Measurements from ENCODE around the gene MYCT1. TPM values are rescaled to one million over a fixed set of nuclear protein-coding genes. Genes with fewer than 3 reads are reported as not detected.

MYCT1 gene
- total RNA-seq, 2 experiments from 2014 or later: not detected

GRCh38 chr6:152745509-152746171 lies 47.9 kb downstream of the MYCT1 start:
- no peak for ATAC-seq (ENCODE audit: poor library complexity)
- H3K4me3 Mint-ChIP-seq: no peak overlapping the region
- H3K9me3 Mint-ChIP-seq: no peaks in the 10 kb centered on the region
- H3K4me1 ChIP-seq (ENCODE audit: insufficient read depth, low read length): no peaks in the 10 kb centered on the region
- no peak overlapping the region for H3K27ac ChIP-seq (ENCODE audit: low read depth in 1 of 2, low read length in 2 of 2)
- no peak for DNase-seq
- no peaks in the 10 kb centered on the region for H3K27me3 ChIP-seq (ENCODE audit: control insufficient read depth in 1 of 2, insufficient read depth in 2 of 2, low read length in 2 of 2)
- H3K36me3 Mint-ChIP-seq (ENCODE audit: low read depth): no peaks in the 10 kb centered on the region
- peaks cover 6% of the 10 kb centered on the region for H3K27me3 Mint-ChIP-seq
- no peak for TF ChIP-seq CTCF (IDR thresholded peaks at IDR 0.05)
- no peaks in the 10 kb centered on the region for H3K36me3 ChIP-seq (ENCODE audit: insufficient read depth, low read length)
- ChIA-PET POLR2A (no interaction called here), CTCF (no interaction called here)
- intact Hi-C loops (cut with DNase I, micrococcal nuclease): no loop called here
- H3K27ac Mint-ChIP-seq: no peak overlapping the region
- H3K4me3 ChIP-seq (ENCODE audit: low read length): no peak overlapping the region
- H3K4me1 Mint-ChIP-seq (ENCODE audit: low read depth): no peaks in the 10 kb centered on the region
- no peaks in the 10 kb centered on the region for H3K9me3 ChIP-seq (ENCODE audit: control insufficient read depth in 1 of 2, insufficient read depth in 1 of 2, low read length in 2 of 2)

- no peaks in the 10 kb centered on the region for H3K4me1 ChIP-seq (ENCODE audit: insufficient read depth, low read length)
- Mint-ChIP-seq H3K36me3 (ENCODE audit: low read depth) (no peaks in the 10 kb centered on the region), H3K27ac (no peak overlapping the region), H3K4me3 (no peak overlapping the region), H3K27me3 (peaks cover 6% of the 10 kb centered on the region), H3K9me3 (no peaks in the 10 kb centered on the region), H3K4me1 (ENCODE audit: low read depth) (no peaks in the 10 kb centered on the region)
- ATAC-seq (ENCODE audit: poor library complexity) (no peak), DNase-seq (no peak)
- POLR2A ChIA-PET: no interaction called here
- no peak overlapping the region for H3K27ac ChIP-seq (ENCODE audit: low read depth in 1 of 2, low read length in 2 of 2)
- no peaks in the 10 kb centered on the region for H3K9me3 ChIP-seq (ENCODE audit: control insufficient read depth in 1 of 2, insufficient read depth in 1 of 2, low read length in 2 of 2)
- no peaks in the 10 kb centered on the region for H3K27me3 ChIP-seq (ENCODE audit: control insufficient read depth in 1 of 2, insufficient read depth in 2 of 2, low read length in 2 of 2)
- CTCF ChIA-PET: no interaction called here
- H3K36me3 ChIP-seq (ENCODE audit: insufficient read depth, low read length): no peaks in the 10 kb centered on the region
- TF ChIP-seq CTCF (IDR thresholded peaks at IDR 0.05): no peak
- H3K4me3 ChIP-seq (ENCODE audit: low read length): no peak overlapping the region
- intact Hi-C loops (cut with DNase I, micrococcal nuclease): no loop called here
These were observed 48.5 kb downstream of the MYCT1 start for GRCh38 chr6:152746172-152746553.

- ChIA-PET POLR2A (no interaction called here), CTCF (no interaction called here)
- DNase-seq: no peak
- Mint-ChIP-seq H3K27me3 (no peaks in the 10 kb centered on the region), H3K4me3 (no peak overlapping the region), H3K4me1 (ENCODE audit: low read depth) (no peaks in the 10 kb centered on the region), H3K36me3 (ENCODE audit: low read depth) (no peaks in the 10 kb centered on the region), H3K9me3 (no peaks in the 10 kb centered on the region), H3K27ac (no peak overlapping the region)
- no peaks in the 10 kb centered on the region for H3K9me3 ChIP-seq (ENCODE audit: control insufficient read depth in 1 of 2, insufficient read depth in 1 of 2, low read length in 2 of 2)
- TF ChIP-seq CTCF (IDR thresholded peaks at IDR 0.05): no peak
- ATAC-seq (ENCODE audit: poor library complexity): no peak
- intact Hi-C loops (cut with DNase I, micrococcal nuclease): no loop called here
- no peaks in the 10 kb centered on the region for H3K36me3 ChIP-seq (ENCODE audit: insufficient read depth, low read length)
- no peaks in the 10 kb centered on the region for H3K4me1 ChIP-seq (ENCODE audit: insufficient read depth, low read length)
- H3K27me3 ChIP-seq (ENCODE audit: control insufficient read depth in 1 of 2, insufficient read depth in 2 of 2, low read length in 2 of 2): no peaks in the 10 kb centered on the region
- H3K4me3 ChIP-seq (ENCODE audit: low read length): no peak overlapping the region
- no peak overlapping the region for H3K27ac ChIP-seq (ENCODE audit: low read depth in 1 of 2, low read length in 2 of 2)
These were observed 51.1 kb downstream of the MYCT1 start for GRCh38 chr6:152748843-152749242.

All from CD4-positive, alpha-beta T cell (primary cell).